GM19455 (cell line): Measurements from ENCODE around the gene OTOP2.
A peak's percentile ranks its signal among the peaks of the same experiment; 100 is the strongest.

Experiments
- ATAC-seq: cut with Tn5 transposase; IDR thresholded peaks from one replicate; pipeline ENCODE4 v1.9.1; 2021; ENCODE audit not compliant: unreplicated experiment

The OTOP2 gene

GRCh38 chr17:74923538-74924249, 379 bp upstream of the OTOP2 start:
- no peak for ATAC-seq

- ATAC-seq = no peak
These were observed 1.2 kb downstream of the OTOP2 start for GRCh38 chr17:74925242-74925641.

- no peak for ATAC-seq
These were observed 4.7 kb downstream of the OTOP2 start for GRCh38 chr17:74928786-74929185.

GRCh38 chr17:74930535-74931036, 6.5 kb downstream of the OTOP2 start:
- no peak for ATAC-seq

- no peak for ATAC-seq
These were observed 11.0 kb downstream of the OTOP2 start for GRCh38 chr17:74935048-74935447.

- ATAC-seq = no peak
These were observed 11.8 kb downstream of the OTOP2 start, which contains the start of gene OTOP3 for GRCh38 chr17:74935585-74936469. TSS of gene OTOP3 (plus strand) at chr17:74935898. CDS start at chr17:74935922, 24 bp downstream.

- ATAC-seq = no peak
These were observed 12.4 kb downstream of the OTOP2 start for GRCh38 chr17:74936470-74936799.

GRCh38 chr17:74937064-74938051, 13.3 kb downstream of the OTOP2 start:
- no peak for ATAC-seq

- ATAC-seq = no peak
These were observed 14.3 kb downstream of the OTOP2 start for GRCh38 chr17:74938194-74938950.

GRCh38 chr17:74939534-74939933, 15.5 kb downstream of the OTOP2 start:
- ATAC-seq = no peak

GRCh38 chr17:74941128-74941725, 17.2 kb downstream of the OTOP2 start:
- ATAC-seq = no peak

- ATAC-seq = no peak
These were observed 19.9 kb downstream of the OTOP2 start for GRCh38 chr17:74943808-74944522.

GRCh38 chr17:74945543-74945942, 21.5 kb downstream of the OTOP2 start:
- peak; percentile 64 for ATAC-seq

GRCh38 chr17:74946641-74947040, 22.6 kb downstream of the OTOP2 start:
- ATAC-seq = no peak

- ATAC-seq = no peak
These were observed 23.1 kb downstream of the OTOP2 start for GRCh38 chr17:74947041-74947754.

GRCh38 chr17:74949455-74950115, 25.5 kb downstream of the OTOP2 start:
- ATAC-seq = no peak

- no peak for ATAC-seq
These were observed 26.1 kb downstream of the OTOP2 start for GRCh38 chr17:74950207-74950606.

- no peak for ATAC-seq
These were observed 27.0 kb downstream of the OTOP2 start for GRCh38 chr17:74951065-74951464.
